K562 (cell line): ENCODE results near the gene ATG13.

Experiments
- DNMT1 ChIP-seq: fragments of 450-650 bp; IDR thresholded peaks from 2 replicates; pipeline ENCODE4 v1.6.1; 2016; ENCODE audit warnings: antibody characterized with exemption, mild to moderate bottlenecking
- HNRNPUL1 ChIP-seq: fragments of 200-400 bp; formaldehyde crosslinking; IDR thresholded peaks from 2 replicates; pipeline ENCODE4 v1.6.1; 2017; ENCODE audit warnings: low read length
- MXI1 ChIP-seq: IDR thresholded peaks from 2 replicates; pipeline ENCODE4 v1.6.1; 2011; ENCODE audit warnings: low read depth, mild to moderate bottlenecking, improper control_type of control experiment, low read length
- ZFP30 ChIP-seq: fragments of 250-450 bp; sonication (Bioruptor Pico); IDR thresholded peaks from 2 replicates; pipeline ENCODE4 v1.8.0; 2022; ENCODE audit warnings: moderate library complexity, mild to moderate bottlenecking, inconsistent platforms, borderline replicate concordance
- TF ChIP-seq, protein P1 (sequence below), 3 experiments: IDR thresholded peaks in 2 of 3; conservative IDR thresholded peaks in 1 of 3; 2 replicates each; pipeline ENCODE4 v1.5.1; 2011 to 2012; ENCODE audit warnings: low read length in 3 of 3, mild to moderate bottlenecking in 3 of 3, control low read depth in 2 of 3, improper control_type of control experiment in 1 of 3, inconsistent platforms in 1 of 3, low read depth in 1 of 3, mixed read lengths in 1 of 3, moderate library complexity in 1 of 3; ENCODE audit not compliant: insufficient read depth in 2 of 3
- TF ChIP-seq, protein P2 (sequence below), 2 experiments: fragments of 450-650 bp in 1 of 2; sonication (generic) in 1 of 2; formaldehyde crosslinking; conservative IDR thresholded peaks; 2 replicates each; pipeline versions ENCODE4 v1.4.0 to v1.8.1; 2020 to 2022; ENCODE audit warnings: mild to moderate bottlenecking in 1 of 2, missing genetic modification reagents in 1 of 2

DNA sequence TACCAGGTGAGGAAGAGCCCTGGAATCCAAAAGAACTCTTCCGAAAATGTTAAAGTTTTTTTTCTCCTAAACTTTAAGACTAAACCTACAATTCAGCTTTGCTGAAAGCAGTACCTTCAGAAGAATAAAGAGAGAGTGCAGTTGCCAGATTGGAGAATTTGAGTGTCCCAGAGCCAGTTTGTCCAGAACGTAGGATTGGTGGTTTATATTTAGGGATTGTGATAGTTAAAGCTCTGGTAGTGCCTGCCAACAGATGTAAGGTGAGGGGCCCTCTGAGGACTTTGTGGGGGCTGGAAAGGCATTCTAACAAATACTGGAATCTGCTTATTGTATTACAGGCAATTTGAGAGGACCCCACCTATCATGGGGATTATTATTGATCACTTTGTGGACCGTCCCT, 39.8 kb downstream of the ATG13 start:
- TF ChIP-seq HNRNPUL1 (no peak), DNMT1 (no peak), MXI1 (no peak), ZFP30 (no peak)
- TF ChIP-seq, protein P1, sequence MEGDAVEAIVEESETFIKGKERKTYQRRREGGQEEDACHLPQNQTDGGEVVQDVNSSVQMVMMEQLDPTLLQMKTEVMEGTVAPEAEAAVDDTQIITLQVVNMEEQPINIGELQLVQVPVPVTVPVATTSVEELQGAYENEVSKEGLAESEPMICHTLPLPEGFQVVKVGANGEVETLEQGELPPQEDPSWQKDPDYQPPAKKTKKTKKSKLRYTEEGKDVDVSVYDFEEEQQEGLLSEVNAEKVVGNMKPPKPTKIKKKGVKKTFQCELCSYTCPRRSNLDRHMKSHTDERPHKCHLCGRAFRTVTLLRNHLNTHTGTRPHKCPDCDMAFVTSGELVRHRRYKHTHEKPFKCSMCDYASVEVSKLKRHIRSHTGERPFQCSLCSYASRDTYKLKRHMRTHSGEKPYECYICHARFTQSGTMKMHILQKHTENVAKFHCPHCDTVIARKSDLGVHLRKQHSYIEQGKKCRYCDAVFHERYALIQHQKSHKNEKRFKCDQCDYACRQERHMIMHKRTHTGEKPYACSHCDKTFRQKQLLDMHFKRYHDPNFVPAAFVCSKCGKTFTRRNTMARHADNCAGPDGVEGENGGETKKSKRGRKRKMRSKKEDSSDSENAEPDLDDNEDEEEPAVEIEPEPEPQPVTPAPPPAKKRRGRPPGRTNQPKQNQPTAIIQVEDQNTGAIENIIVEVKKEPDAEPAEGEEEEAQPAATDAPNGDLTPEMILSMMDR (IDR thresholded peaks at IDR 0.05 in 2 of 3, conservative IDR thresholded peaks at IDR 0.05 in 1 of 3; ENCODE audit: insufficient read depth in 2 of 3, low read depth in 1 of 3, low read length in 3 of 3) = no peak
- TF ChIP-seq, protein P2, sequence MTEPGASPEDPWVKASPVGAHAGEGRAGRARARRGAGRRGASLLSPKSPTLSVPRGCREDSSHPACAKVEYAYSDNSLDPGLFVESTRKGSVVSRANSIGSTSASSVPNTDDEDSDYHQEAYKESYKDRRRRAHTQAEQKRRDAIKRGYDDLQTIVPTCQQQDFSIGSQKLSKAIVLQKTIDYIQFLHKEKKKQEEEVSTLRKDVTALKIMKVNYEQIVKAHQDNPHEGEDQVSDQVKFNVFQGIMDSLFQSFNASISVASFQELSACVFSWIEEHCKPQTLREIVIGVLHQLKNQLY (CRISPR knock-in tag; conservative IDR thresholded peaks at IDR 0.05) = no peak
